ENCODE measurements around the gene HACL1. TPM values are rescaled to one million over a fixed set of nuclear protein-coding genes. Genes with fewer than 3 reads are reported as not detected.

HACL1 gene
- total and polyA plus RNA-seq, 10 of the 15 experiments (the other 5 are each of a cell fraction or from before 2014, with no cell fraction given), result 19.4 to 48.7 (median 30.1) TPM

DNA sequence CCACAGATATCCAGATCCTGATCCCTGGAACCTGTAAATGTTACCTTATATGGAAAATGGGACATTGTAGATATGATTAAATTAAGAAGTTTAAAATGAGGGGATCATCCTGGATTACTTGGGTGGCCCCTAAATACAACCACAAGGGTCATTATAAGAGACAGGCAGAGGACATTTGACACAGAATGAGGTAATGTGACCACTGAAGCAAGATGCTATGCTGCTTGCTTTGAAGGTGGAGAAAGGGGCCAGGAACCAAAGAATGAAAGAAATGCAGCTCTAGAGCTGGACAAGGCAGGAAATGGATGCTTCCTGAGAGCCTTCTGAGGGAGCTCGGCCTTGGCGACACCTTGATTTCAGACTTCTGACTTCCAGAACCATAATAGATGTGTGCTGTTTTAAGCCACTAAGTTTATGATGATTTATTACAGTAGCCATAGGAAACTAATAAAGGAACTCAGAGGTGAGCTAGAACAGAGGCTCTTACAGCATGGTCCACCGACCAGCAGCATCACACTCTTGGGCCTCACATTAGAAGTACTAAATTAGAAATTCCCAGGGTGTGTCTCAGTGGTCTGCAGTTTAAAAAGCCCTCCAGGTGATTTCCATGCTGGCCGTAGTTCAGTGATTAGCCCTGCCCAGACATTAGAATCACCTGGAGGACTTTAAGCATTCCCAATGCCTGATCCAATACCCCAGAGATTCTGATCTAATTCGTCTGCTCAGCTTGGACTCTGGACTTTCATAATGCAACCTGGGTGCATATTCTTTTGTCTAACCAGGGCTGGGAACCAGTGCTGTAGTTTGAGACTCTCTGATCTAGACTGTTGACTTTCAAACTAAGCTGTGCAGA lies 87.3 kb downstream of the HACL1 start:
- no peak overlapping the region for H3K9ac ChIP-seq (ENCODE audit: control insufficient read depth, insufficient read depth, low read length)
- POLR2A ChIA-PET, result interaction anchor here (0.5 to 0.6 kb wide), 2 partner anchors 58 to 176 kb away, joined by 4 to 5 read pairs; no protein-coding TSS in a partner anchor
- H3K79me2 ChIP-seq (ENCODE audit: control insufficient read depth, insufficient read depth, low read length), result no peaks in the 10 kb centered on the region

More for the DNA sequence above, 87.3 kb downstream of the HACL1 start:
- Histone ChIP-seq H2AFZ (ENCODE audit: control insufficient read depth, low read depth, low read length) (no peak overlapping the region), H3K4me3 (no peak overlapping the region), H3K4me2 (ENCODE audit: control insufficient read depth, insufficient read depth) (no peak overlapping the region), H3K4me1 (ENCODE audit: control insufficient read depth, insufficient read depth, low read length) (no peaks in the 10 kb centered on the region), H3K27ac (ENCODE audit: control insufficient read depth, insufficient read depth) (no peak overlapping the region), H4K20me1 (ENCODE audit: control insufficient read depth, insufficient read depth) (no peaks in the 10 kb centered on the region), H3K9me3 (replicated peaks; ENCODE audit: control insufficient read depth, insufficient read depth, low read length) (no peaks in the 10 kb centered on the region), H3K27me3 (replicated peaks in 1 of 2; ENCODE audit: control insufficient read depth in 2 of 2, insufficient read depth in 2 of 2, low read length in 1 of 2) (no peaks in the 10 kb centered on the region), H3K36me3 (ENCODE audit: control insufficient read depth in 2 of 2, insufficient read depth in 2 of 2, low read length in 1 of 2) (no peaks in the 10 kb centered on the region)
- peak; percentile 86 for ATAC-seq
- no TSS peak for BruUV-seq (replicated peaks)
- no peak for DNase-seq (ENCODE audit: low read depth, low spot score)
- intact Hi-C loops (cut with micrococcal nuclease; ENCODE audit: unreplicated experiment) (no loop called here), in situ Hi-C loops (cut with MboI) (no loop called here)
- ChIA-PET CTCF (interaction anchor here (0.6 to 2.0 kb wide), 9 partner anchors 11 to 730 kb away, joined by 3 to 13 read pairs (median 4); no protein-coding TSS in a partner anchor), SMC1A (ENCODE audit: uncharacterized antibody, unreplicated experiment) (interaction anchor here (0.8 to 1.7 kb wide), 9 partner anchors 10 to 129 kb away, joined by 3 to 8 read pairs (median 3); no protein-coding TSS in a partner anchor), RAD21 (ENCODE audit: unreplicated experiment) (interaction anchor here (0.8 to 1.8 kb wide), 3 partner anchors 9 to 42 kb away, joined by 3 to 6 read pairs (median 3); no protein-coding TSS in a partner anchor)
- no peak for FAIRE-seq
- TF ChIP-seq PML (IDR thresholded peaks at IDR 0.05; ENCODE audit: low read length) (no peak), NFIC (IDR thresholded peaks at IDR 0.05; ENCODE audit: low read depth, low read length) (no peak)
- TF ChIP-seq, protein P1, sequence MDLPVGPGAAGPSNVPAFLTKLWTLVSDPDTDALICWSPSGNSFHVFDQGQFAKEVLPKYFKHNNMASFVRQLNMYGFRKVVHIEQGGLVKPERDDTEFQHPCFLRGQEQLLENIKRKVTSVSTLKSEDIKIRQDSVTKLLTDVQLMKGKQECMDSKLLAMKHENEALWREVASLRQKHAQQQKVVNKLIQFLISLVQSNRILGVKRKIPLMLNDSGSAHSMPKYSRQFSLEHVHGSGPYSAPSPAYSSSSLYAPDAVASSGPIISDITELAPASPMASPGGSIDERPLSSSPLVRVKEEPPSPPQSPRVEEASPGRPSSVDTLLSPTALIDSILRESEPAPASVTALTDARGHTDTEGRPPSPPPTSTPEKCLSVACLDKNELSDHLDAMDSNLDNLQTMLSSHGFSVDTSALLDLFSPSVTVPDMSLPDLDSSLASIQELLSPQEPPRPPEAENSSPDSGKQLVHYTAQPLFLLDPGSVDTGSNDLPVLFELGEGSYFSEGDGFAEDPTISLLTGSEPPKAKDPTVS (IDR thresholded peaks at IDR 0.05; ENCODE audit: low read depth, low read length), result no peak
- 13% methylated on average over 5 of the region's 5 CpGs for WGBS (ENCODE audit: insufficient coverage, insufficient replicate concordance, low lambda C conversion rate, missing lambda C conversion rate)

Measured in GM12878 (cell line).